Sigmoid colon (tissue), 4 donors: ENCODE measurements around the gene RPAP3.

ENCODE experiments used
- CTCF ChIP-seq, 4 experiments: fragments of 450-650 bp in 3 of 4; fragments of 200-600 bp in 1 of 4; IDR thresholded peaks; one replicate each; pipeline ENCODE4 v1.5.1; 2016 to 2019; ENCODE audit warnings: antibody characterized with exemption in 4 of 4, mild to moderate bottlenecking in 3 of 4, moderate library complexity in 2 of 4
- POLR2AphosphoS5 ChIP-seq, 4 donors: sonication (generic); formaldehyde crosslinking; IDR thresholded peaks; one replicate each; pipeline ENCODE4 v1.6.1; 2017; ENCODE audit warnings: antibody characterized with exemption in 4 of 4

GRCh38 chr12:47715393-47715876 lies 9.6 kb upstream of the RPAP3 start:
- peak; percentile 63 to 85 (median 74) for TF ChIP-seq CTCF (IDR thresholded peaks at IDR 0.05)
- TF ChIP-seq POLR2AphosphoS5 (IDR thresholded peaks at IDR 0.05), result peak in 2 of 4 donors; percentile 55 to 61
